ENCODE data around the gene CKS1B. TPM values are rescaled to one million over a fixed set of nuclear protein-coding genes. Genes with fewer than 3 reads are reported as not detected.
A peak's percentile ranks its signal among the peaks of the same experiment; 100 is the strongest.

CKS1B gene
- total and polyA plus RNA-seq, 8 donors, result 4.7 to 73.3 (median 30.6) TPM

- Histone ChIP-seq H3K4me3 (peak overlapping the region; percentile 19 to 47 (median 34)), H3K4me1 (peaks cover 93 to 98% (median 95%) of the 10 kb centered on the region in 4 donors), H3K27ac (peak overlapping the region; percentile 96 to 100 (median 99)), H3K9me3 (no peaks in the 10 kb centered on the region), H3K27me3 (no peaks in the 10 kb centered on the region), H3K36me3 (peaks cover 0 to 20% (median 12%) of the 10 kb centered on the region in 4 donors)
- WGBS, 5 donors, result 26 to 44% (median 34%) methylated on average over 9 to 16 of the region's 16 CpGs
- no peak for DNase-seq
- TF ChIP-seq CTCF (IDR thresholded peaks at IDR 0.05), result no peak
- TF ChIP-seq POLR2AphosphoS5 (IDR thresholded peaks at IDR 0.05), result no peak
- no peak for TF ChIP-seq POLR2A (IDR thresholded peaks at IDR 0.05)
- no peak for TF ChIP-seq EP300 (IDR thresholded peaks at IDR 0.05)
- intact Hi-C loops (cut with DNase I; ENCODE audit: low total_unique reads), result no loop called here
These were observed 33.8 kb downstream of the CKS1B start for GRCh38 chr1:155008015-155008941.

- WGBS, 5 donors, result 71 to 84% (median 75%) methylated on average over 7 to 12 of the region's 12 CpGs
- no peaks in the 10 kb centered on the region for H3K27me3 ChIP-seq
- intact Hi-C loops (cut with DNase I; ENCODE audit: low total_unique reads), result no loop called here
- H3K36me3 ChIP-seq, result peaks cover 6 to 27% (median 19%) of the 10 kb centered on the region in 4 donors
- peak overlapping the region; percentile 96 to 100 (median 99) for H3K27ac ChIP-seq
- peaks cover 95 to 100% (median 98%) of the 10 kb centered on the region in 4 donors for H3K4me1 ChIP-seq
- no peak for DNase-seq
- TF ChIP-seq POLR2AphosphoS5 (IDR thresholded peaks at IDR 0.05) (no peak), EP300 (IDR thresholded peaks at IDR 0.05) (no peak), POLR2A (IDR thresholded peaks at IDR 0.05) (no peak), CTCF (IDR thresholded peaks at IDR 0.05) (no peak)
- H3K4me3 ChIP-seq, result peak overlapping the region; percentile 19 to 47 (median 34)
- H3K9me3 ChIP-seq, result no peaks in the 10 kb centered on the region
These were observed 34.8 kb downstream of the CKS1B start for GRCh38 chr1:155009221-155009711.

- H3K4me3 ChIP-seq, result peak overlapping the region in 2 of 4 donors; percentile 42 to 47
- H3K4me1 ChIP-seq, result peaks cover 92 to 100% (median 95%) of the 10 kb centered on the region in 4 donors
These were observed 35.3 kb downstream of the CKS1B start for GRCh38 chr1:155009742-155010141.

More at GRCh38 chr1:155009742-155010141, 35.3 kb downstream of the CKS1B start:
- no peak for DNase-seq
- no peaks in the 10 kb centered on the region for H3K9me3 ChIP-seq
- intact Hi-C loops (cut with DNase I; ENCODE audit: low total_unique reads), result loop anchor here (10.0 kb wide), 1 partner anchor 45 kb away; the partner anchor contains the start of gene PYGO2
- peaks cover 11 to 31% (median 23%) of the 10 kb centered on the region in 4 donors for H3K36me3 ChIP-seq
- WGBS, 5 donors, result 86 to 92% (median 89%) methylated on average over 5 of the region's 5 CpGs
- H3K27ac ChIP-seq, result peak overlapping the region; percentile 96 to 100 (median 99)
- TF ChIP-seq POLR2A (IDR thresholded peaks at IDR 0.05) (no peak), EP300 (IDR thresholded peaks at IDR 0.05) (no peak), POLR2AphosphoS5 (IDR thresholded peaks at IDR 0.05) (no peak), CTCF (IDR thresholded peaks at IDR 0.05) (no peak)
- no peaks in the 10 kb centered on the region for H3K27me3 ChIP-seq
